C4-2B (cell line): ENCODE results near the gene RCVRN.

Experiments used
- H3K27ac ChIP-seq: fragments of 450-650 bp; 2 replicates; pipeline ENCODE4 v1.5.1; 2017
- ZFX ChIP-seq: fragments of 450-650 bp; IDR thresholded peaks from 2 replicates; pipeline ENCODE4 v1.6.1; 2017
- TF ChIP-seq, protein P1 (sequence below): fragments of 450-650 bp; conservative IDR thresholded peaks from 2 replicates; pipeline ENCODE4 v1.5.1; 2017; ENCODE audit warnings: mild to moderate bottlenecking

RCVRN gene

GRCh38 chr17:9905078-9905415 is at the start of gene RCVRN:
TSS of gene RCVRN (minus strand) at chr17:9905271. CDS start at chr17:9905180, 91 bp downstream.
- no peak within 1 kb of the TSS for H3K27ac ChIP-seq
- TF ChIP-seq, protein P1, sequence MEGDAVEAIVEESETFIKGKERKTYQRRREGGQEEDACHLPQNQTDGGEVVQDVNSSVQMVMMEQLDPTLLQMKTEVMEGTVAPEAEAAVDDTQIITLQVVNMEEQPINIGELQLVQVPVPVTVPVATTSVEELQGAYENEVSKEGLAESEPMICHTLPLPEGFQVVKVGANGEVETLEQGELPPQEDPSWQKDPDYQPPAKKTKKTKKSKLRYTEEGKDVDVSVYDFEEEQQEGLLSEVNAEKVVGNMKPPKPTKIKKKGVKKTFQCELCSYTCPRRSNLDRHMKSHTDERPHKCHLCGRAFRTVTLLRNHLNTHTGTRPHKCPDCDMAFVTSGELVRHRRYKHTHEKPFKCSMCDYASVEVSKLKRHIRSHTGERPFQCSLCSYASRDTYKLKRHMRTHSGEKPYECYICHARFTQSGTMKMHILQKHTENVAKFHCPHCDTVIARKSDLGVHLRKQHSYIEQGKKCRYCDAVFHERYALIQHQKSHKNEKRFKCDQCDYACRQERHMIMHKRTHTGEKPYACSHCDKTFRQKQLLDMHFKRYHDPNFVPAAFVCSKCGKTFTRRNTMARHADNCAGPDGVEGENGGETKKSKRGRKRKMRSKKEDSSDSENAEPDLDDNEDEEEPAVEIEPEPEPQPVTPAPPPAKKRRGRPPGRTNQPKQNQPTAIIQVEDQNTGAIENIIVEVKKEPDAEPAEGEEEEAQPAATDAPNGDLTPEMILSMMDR, result no peak
- TF ChIP-seq ZFX, result no peak

GRCh38 chr17:9953492-9953891 is 48.4 kb upstream of the RCVRN start:
- H3K27ac ChIP-seq, result no peak overlapping the region
- TF ChIP-seq ZFX, result no peak
- TF ChIP-seq, protein P1, result no peak

GRCh38 chr17:9951803-9952202 is 46.7 kb upstream of the RCVRN start:
- H3K27ac ChIP-seq, result no peak overlapping the region
- TF ChIP-seq, protein P1, result no peak
- no peak for TF ChIP-seq ZFX

DNA sequence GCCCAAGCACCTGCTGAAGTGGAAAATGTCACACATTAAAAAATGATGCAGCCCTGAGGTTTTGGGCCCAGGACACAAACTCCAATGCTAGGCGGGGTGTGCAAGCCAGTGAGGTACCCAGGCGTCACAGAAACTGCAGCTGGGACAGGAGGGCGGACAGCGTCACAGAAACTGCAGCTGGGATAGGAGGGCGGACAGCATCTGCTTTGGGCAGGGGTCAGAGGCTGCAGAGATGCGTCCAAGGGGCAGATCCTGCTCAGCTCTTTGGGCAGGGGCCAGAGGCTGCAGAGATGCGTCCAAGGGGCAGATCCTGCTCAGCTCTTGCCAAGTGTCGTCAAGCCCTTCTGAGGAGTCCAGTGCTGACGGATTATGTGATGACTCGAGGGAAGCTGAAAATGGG is 43.9 kb upstream of the RCVRN start:
- TF ChIP-seq ZFX, result no peak
- TF ChIP-seq, protein P1, result no peak
- H3K27ac ChIP-seq, result no peak overlapping the region

GRCh38 chr17:9944704-9945103 is 39.6 kb upstream of the RCVRN start:
- no peak overlapping the region for H3K27ac ChIP-seq
- TF ChIP-seq ZFX, result no peak
- TF ChIP-seq, protein P1, result no peak

DNA sequence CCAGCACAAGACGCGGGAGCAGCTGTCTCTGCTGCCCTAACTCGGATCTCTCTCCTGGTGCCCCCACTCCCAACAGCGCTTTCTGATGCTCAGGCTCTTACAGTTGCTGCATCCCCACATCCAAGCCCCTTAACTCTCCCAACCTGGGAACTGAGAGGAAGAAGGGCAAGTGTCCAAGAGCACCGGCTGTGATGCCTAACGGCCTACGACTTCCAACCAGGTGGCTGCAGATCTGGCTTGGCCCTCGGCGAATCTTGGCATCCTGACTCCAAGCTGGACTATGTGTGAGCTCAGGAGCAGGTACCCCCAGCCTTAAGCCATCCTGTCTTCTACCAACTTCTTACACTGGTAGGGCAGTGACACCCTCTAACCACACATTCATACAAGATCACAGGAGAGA is 38.3 kb upstream of the RCVRN start:
- no peak for TF ChIP-seq ZFX
- TF ChIP-seq, protein P1, result no peak
- H3K27ac ChIP-seq, result no peak overlapping the region

DNA sequence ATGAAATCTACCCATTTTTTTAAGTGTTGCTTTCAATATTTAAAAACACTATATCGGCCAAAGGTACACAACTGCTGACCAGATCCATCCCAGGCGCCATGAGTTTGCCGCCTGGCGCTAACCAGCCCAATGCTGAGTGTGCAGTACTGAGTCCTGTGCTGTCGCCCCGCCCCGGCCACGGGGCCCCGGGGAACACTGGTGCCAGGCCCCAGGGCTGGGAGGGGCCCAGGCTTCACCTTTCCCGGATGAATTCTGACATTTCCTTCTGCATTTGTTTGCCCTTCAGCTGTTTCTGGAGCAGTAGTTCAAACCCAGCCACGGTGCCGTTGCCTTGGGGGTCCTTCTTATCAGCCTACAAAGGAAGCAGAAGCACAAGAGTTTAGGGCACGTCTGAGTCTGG is 37.8 kb upstream of the RCVRN start:
- H3K27ac ChIP-seq, result no peak overlapping the region
- TF ChIP-seq, protein P1, result no peak
- no peak for TF ChIP-seq ZFX
